NCI-H82 treated with DMSO at 0.1 percent for 48 hours (cell line): Measurements from ENCODE around the gene KDM3B.
A peak's percentile ranks its signal among the peaks of the same experiment; 100 is the strongest.
"Not testable (repeated sequence)": the region's sequence is repeated elsewhere in the genome, so short reads cannot be mapped to it uniquely, and the experiment has no call there.

ENCODE experiments used
- DNase-seq: peaks from one replicate; lab custom pipeline; 2025; ENCODE audit not compliant: unreplicated experiment; lab: John Stamatoyannopoulos, UW

The KDM3B gene

GRCh38 chr5:138465261-138466124 lies 113.0 kb downstream of the KDM3B start, which contains the start of gene EGR1:
EGR1 (plus strand) TSS chr5:138465479; CDS start chr5:138465762, 283 bp downstream.
- DNase-seq = peak; percentile 86

DNA sequence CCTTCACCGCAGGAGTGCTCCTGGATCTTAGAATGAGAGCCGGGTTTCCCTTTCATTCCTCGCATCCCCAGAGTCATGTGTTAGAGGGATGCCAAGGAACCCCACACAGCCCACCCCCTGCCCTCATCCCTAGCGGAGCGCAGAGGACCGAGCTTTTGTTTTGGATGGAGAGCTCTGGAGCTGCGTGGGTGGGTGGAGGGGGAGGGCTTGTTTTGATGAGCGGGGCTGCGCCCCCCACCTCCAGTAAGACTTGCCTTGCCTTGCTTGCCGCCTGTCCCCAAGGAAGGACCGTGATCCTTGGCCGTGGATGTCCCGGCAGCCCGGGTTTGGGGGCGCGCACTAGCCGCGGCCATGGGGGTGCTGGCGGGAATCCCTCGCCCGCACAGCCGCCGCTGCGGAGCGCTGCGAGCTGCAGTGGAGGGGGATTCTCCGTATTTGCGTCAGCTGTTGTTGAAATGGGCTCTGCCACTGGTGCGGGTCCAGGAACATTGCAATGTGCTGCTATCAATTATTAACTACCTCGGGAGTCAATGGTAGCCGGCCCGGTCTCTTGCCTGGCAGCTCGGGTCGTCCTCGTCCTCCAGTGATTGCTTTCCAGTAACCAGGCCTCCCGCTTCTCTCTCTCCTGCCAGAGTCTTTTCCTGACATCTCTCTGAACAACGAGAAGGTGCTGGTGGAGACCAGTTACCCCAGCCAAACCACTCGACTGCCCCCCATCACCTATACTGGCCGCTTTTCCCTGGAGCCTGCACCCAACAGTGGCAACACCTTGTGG lies 113.8 kb downstream of the KDM3B start:
- DNase-seq = no peak

DNA sequence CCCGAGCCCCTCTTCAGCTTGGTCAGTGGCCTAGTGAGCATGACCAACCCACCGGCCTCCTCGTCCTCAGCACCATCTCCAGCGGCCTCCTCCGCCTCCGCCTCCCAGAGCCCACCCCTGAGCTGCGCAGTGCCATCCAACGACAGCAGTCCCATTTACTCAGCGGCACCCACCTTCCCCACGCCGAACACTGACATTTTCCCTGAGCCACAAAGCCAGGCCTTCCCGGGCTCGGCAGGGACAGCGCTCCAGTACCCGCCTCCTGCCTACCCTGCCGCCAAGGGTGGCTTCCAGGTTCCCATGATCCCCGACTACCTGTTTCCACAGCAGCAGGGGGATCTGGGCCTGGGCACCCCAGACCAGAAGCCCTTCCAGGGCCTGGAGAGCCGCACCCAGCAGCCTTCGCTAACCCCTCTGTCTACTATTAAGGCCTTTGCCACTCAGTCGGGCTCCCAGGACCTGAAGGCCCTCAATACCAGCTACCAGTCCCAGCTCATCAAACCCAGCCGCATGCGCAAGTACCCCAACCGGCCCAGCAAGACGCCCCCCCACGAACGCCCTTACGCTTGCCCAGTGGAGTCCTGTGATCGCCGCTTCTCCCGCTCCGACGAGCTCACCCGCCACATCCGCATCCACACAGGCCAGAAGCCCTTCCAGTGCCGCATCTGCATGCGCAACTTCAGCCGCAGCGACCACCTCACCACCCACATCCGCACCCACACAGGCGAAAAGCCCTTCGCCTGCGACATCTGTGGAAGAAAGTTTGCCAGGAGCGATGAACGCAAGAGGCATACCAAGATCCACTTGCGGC lies 114.6 kb downstream of the KDM3B start:
- no peak for DNase-seq

- DNase-seq = no peak
Observed at GRCh38 chr5:138467711-138468132, 115.2 kb downstream of the KDM3B start.

- no peak for DNase-seq
Observed at GRCh38 chr5:138468133-138468965, 115.9 kb downstream of the KDM3B start.

- no peak for DNase-seq
Observed at GRCh38 chr5:138468966-138469539, 116.6 kb downstream of the KDM3B start.

GRCh38 chr5:138469540-138470321 lies 117.2 kb downstream of the KDM3B start:
- DNase-seq = no peak

GRCh38 chr5:138470322-138471051 lies 118.0 kb downstream of the KDM3B start:
- no peak for DNase-seq

DNA sequence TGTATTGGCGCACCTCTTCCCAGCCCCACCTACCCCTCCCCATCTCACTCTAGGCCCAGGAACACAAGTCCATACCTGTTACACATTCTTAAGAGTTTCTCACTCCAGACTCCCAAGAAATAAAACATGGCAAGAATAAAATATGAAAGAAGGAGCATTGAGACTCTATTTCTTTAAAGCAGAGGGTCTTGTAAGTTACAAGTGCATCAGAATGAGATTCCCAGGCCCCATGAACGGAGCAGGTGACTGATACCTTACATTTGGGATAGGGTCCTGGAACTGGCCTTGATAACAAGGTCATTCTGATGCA lies 118.5 kb downstream of the KDM3B start:
- DNase-seq = no peak

GRCh38 chr5:138472353-138472752 lies 119.9 kb downstream of the KDM3B start:
- DNase-seq = no peak

- DNase-seq = not testable (repeated sequence)
Observed at GRCh38 chr5:138473151-138473550, 120.7 kb downstream of the KDM3B start.

DNA sequence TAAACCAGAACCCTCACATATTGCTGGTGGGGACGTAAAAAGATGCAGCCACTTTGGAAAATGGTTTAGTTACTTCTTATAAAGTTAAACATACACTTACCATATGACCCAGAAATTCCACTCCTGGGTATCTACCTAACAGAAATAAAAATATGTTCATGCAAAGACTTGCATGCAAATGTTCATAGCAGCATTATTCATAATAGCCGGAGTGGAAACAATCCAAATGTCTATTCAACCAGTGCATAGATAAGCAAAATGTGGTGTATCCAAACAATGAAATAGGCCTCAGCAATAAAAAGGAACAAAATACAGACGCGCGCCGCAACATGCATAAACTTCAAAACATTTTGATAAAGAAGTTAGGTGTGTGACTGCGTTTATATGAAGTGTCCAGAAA lies 124.4 kb downstream of the KDM3B start:
- DNase-seq = no peak

DNA sequence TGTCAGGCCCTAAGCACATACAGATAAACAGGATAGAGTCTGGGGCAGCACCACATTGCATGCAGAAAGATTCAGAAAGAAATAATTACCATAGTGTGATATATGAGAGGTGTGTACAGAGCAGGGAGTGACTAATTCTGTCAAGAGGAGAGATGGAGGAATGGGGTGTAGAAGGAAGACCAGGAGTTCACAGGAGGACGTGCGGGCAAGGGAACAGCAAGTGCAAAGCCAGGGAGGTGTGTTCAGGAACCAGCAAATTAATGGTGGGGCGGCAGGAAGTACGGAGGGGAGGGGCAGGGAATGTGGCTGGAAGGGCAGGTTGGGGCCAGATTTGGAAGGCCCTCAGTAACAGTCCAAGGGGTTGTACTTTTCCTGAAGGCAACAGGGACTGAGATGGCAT lies 130.2 kb downstream of the KDM3B start:
- no peak for DNase-seq
